Measurements from ENCODE around the gene FLNB. TPM values are rescaled to one million over a fixed set of nuclear protein-coding genes. Genes with fewer than 3 reads are reported as not detected.
A peak's percentile ranks its signal among the peaks of the same experiment; 100 is the strongest.

FLNB gene
- total and polyA plus RNA-seq, 2 of the 4 experiments (the other 2 are of a cell fraction), result 78.0 to 136 TPM

GRCh38 chr3:58020783-58021071 is 12.5 kb downstream of the FLNB start:
- H3K27ac ChIP-seq (ENCODE audit: insufficient read depth, low read length), result no peak overlapping the region
- no peak overlapping the region for H4K8ac ChIP-seq (ENCODE audit: low read depth in 2 of 2, low read length in 2 of 2)
- BruUV-seq (replicated peaks), result no TSS peak
- no peak overlapping the region for H2BK5ac ChIP-seq (ENCODE audit: low read depth, low read length, poor library complexity, severe bottlenecking)
- no peak overlapping the region for H3K9ac ChIP-seq (ENCODE audit: low read depth, low read length)
- DNase-seq, result no peak
- ChIA-PET POLR2A (ENCODE audit: unreplicated experiment) (no interaction called here), CTCF (interaction anchor here (0.7 to 1.7 kb wide), 2 partner anchors 13 to 32 kb away, joined by 3 read pairs; no protein-coding TSS in a partner anchor)
- no peak overlapping the region for H3K56ac ChIP-seq (ENCODE audit: extremely low read depth, insufficient read depth, low read length)
- TF ChIP-seq ELK1 (IDR thresholded peaks at IDR 0.05; ENCODE audit: borderline replicate concordance, low read depth, low read length), result no peak
- no peak for TF ChIP-seq RCOR1 (IDR thresholded peaks at IDR 0.05; ENCODE audit: insufficient replicate concordance, low read length)
- TF ChIP-seq BHLHE40 (IDR thresholded peaks at IDR 0.05; ENCODE audit: low read depth, low read length), result no peak
- TF ChIP-seq FOS (IDR thresholded peaks at IDR 0.05; ENCODE audit: low read depth, low read length), result no peak
- no peak for TF ChIP-seq NFE2L2 (IDR thresholded peaks at IDR 0.05; ENCODE audit: low read depth, low read length)
- TF ChIP-seq SMC3 (IDR thresholded peaks at IDR 0.05; ENCODE audit: low read depth, low read length), result no peak
- TF ChIP-seq CEBPB (IDR thresholded peaks at IDR 0.05; ENCODE audit: low read depth, low read length), result no peak
- no peak for TF ChIP-seq USF2 (IDR thresholded peaks at IDR 0.05; ENCODE audit: low read depth, low read length)
- dilution Hi-C loops (cut with HindIII; ENCODE audit: low sequenced_read_pairs, unreplicated experiment) (no loop called here), intact Hi-C loops (cut with micrococcal nuclease) (loop anchor here (5.0 kb wide), 1 partner anchor 62 kb away; no protein-coding TSS in a partner anchor), in situ Hi-C loops (cut with MboI; ENCODE audit: low sequenced_read_pairs) (no loop called here)
- H3K9me1 ChIP-seq (ENCODE audit: insufficient read depth, low read length), result peaks cover 28% of the 10 kb centered on the region
- 60% methylated on average over 2 of the region's 7 CpGs; no CpG with 5 or more reads in 1 of the 2 experiments for WGBS, 2 experiments (ENCODE audit: extremely low coverage in 2 of 2, insufficient read length in 1 of 2)
- no peak overlapping the region for H2BK20ac ChIP-seq (ENCODE audit: low read depth, low read length)
- no peak overlapping the region for H3K4ac ChIP-seq (ENCODE audit: low read depth, low read length)
- no peak overlapping the region for H3K4me2 ChIP-seq (ENCODE audit: low read depth, low read length)
- no peak overlapping the region for H3K14ac ChIP-seq (replicated peaks; ENCODE audit: low read depth, low read length)
- no peak overlapping the region for H3K18ac ChIP-seq (ENCODE audit: low read depth, low read length)
- ATAC-seq (ENCODE audit: low read depth), result no peak
- H3K23ac ChIP-seq (ENCODE audit: low read depth, low read length), result 0 out of 2 replicates have a peak overlapping the region, but pooled peaks have one; percentile 7
- no peak overlapping the region for H2AFZ ChIP-seq (replicated peaks; ENCODE audit: low read length, poor library complexity)
- H4K20me1 ChIP-seq (ENCODE audit: insufficient read depth, low read length), result peaks cover 87% of the 10 kb centered on the region
- no peak overlapping the region for H2BK15ac ChIP-seq (ENCODE audit: low read depth, low read length)
- H3K4me1 ChIP-seq (ENCODE audit: control insufficient read depth, insufficient read depth, low read length), result peaks cover 22% of the 10 kb centered on the region
- H2BK120ac ChIP-seq (ENCODE audit: low read depth, low read length), result no peak overlapping the region
- H4K5ac ChIP-seq (ENCODE audit: low read depth, low read length), result no peak overlapping the region
- no peak overlapping the region for H4K91ac ChIP-seq (ENCODE audit: insufficient read depth, low read depth, low read length)
- peaks cover under 1% of the 10 kb centered on the region; the same call in 1 of the 2 replicates for H3K36me3 ChIP-seq (ENCODE audit: control insufficient read depth, insufficient read depth, low read length)
- H2AK9ac ChIP-seq (replicated peaks; ENCODE audit: low read depth, low read length, poor library complexity), result no peak overlapping the region
- no peaks in the 10 kb centered on the region for H3K27me3 ChIP-seq (ENCODE audit: control insufficient read depth, insufficient read depth, low read length)
- 0 out of 2 replicates have a peak overlapping the region, but pooled peaks have one; percentile 28 for H2AK5ac ChIP-seq (ENCODE audit: low read depth, low read length)
- H3K79me1 ChIP-seq (ENCODE audit: low read depth in 1 of 2, low read length in 2 of 2), result peaks cover 9 to 85% of the 10 kb centered on the region in 2 experiments
- H3K4me3 ChIP-seq (ENCODE audit: insufficient read depth, low read depth, low read length), result no peak overlapping the region
- no peaks in the 10 kb centered on the region for H3K9me3 ChIP-seq (ENCODE audit: control insufficient read depth, insufficient read depth, low read length)
